ENCODE results near the gene ZBTB20. TPM values are rescaled to one million over a fixed set of nuclear protein-coding genes. Genes with fewer than 3 reads are reported as not detected.

Gene ZBTB20
- total and polyA plus RNA-seq, 2 donors (not counting 1 experiment from before 2014, with no cell fraction given), result 4.0 to 123 TPM

DNA sequence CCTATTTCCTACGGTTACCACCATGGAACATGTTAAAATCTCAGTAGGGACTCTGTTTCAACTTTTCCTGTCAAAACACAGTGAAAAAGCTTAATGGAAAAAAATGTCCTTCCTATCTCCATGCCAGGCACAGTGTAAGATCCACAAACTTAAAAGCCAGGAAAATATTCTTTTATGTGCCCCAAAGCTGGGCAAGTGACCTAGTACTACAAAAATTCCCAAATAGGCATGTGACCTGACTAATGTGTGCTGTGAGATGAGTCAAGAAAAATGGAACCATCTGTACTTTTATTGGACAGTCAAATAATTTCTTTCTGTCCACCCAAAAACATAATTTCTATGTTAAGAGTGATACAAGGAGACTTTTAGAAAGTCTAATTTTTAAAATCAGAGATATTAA lies 406.0 kb downstream of the ZBTB20 start:
- Mint-ChIP-seq H3K4me3 (no peak overlapping the region), H3K9me3 (ENCODE audit: insufficient read depth) (no peaks in the 10 kb centered on the region), H3K27ac (no peak overlapping the region), H3K27me3 (no peaks in the 10 kb centered on the region), H3K4me1 (peaks cover 2% of the 10 kb centered on the region)
- H3K9ac ChIP-seq (ENCODE audit: low read length), result no peak overlapping the region
- intact Hi-C loops (cut with micrococcal nuclease), result no loop called here
- ChIA-PET POLR2A (no interaction called here), CTCF (no interaction called here)
- H3K27me3 ChIP-seq (replicated peaks in 1 of 4; ENCODE audit: control extremely low read depth in 1 of 4, control insufficient read depth in 3 of 4, insufficient read depth in 4 of 4, low read length in 3 of 4), result no peaks in the 10 kb centered on the region
- no peaks in the 10 kb centered on the region for H3K4me1 ChIP-seq (ENCODE audit: control insufficient read depth in 2 of 2, insufficient read depth in 2 of 2, low read length in 2 of 2)
- WGBS (ENCODE audit: insufficient coverage), result 100% methylated on average over 1 of the region's 1 CpG
- H3K4me3 ChIP-seq (ENCODE audit: control extremely low read depth in 1 of 5, extremely low read depth in 1 of 5, insufficient read depth in 1 of 5, low read depth in 2 of 5, low read length in 4 of 5), result no peak overlapping the region
- H3K79me2 ChIP-seq (ENCODE audit: control insufficient read depth, insufficient read depth, low read length), result no peaks in the 10 kb centered on the region
- DNase-seq (no peak), ATAC-seq (ENCODE audit: low read depth) (no peak)
- H3K9me3 ChIP-seq (ENCODE audit: control extremely low read depth in 1 of 3, control insufficient read depth in 2 of 3, insufficient read depth in 1 of 3, low read length in 2 of 3), result no peaks in the 10 kb centered on the region
- no peak for TF ChIP-seq EZH2 (IDR thresholded peaks at IDR 0.05; ENCODE audit: borderline replicate concordance, insufficient read depth, low read depth, low read length, poor library complexity, severe bottlenecking)
- TF ChIP-seq, protein P1, sequence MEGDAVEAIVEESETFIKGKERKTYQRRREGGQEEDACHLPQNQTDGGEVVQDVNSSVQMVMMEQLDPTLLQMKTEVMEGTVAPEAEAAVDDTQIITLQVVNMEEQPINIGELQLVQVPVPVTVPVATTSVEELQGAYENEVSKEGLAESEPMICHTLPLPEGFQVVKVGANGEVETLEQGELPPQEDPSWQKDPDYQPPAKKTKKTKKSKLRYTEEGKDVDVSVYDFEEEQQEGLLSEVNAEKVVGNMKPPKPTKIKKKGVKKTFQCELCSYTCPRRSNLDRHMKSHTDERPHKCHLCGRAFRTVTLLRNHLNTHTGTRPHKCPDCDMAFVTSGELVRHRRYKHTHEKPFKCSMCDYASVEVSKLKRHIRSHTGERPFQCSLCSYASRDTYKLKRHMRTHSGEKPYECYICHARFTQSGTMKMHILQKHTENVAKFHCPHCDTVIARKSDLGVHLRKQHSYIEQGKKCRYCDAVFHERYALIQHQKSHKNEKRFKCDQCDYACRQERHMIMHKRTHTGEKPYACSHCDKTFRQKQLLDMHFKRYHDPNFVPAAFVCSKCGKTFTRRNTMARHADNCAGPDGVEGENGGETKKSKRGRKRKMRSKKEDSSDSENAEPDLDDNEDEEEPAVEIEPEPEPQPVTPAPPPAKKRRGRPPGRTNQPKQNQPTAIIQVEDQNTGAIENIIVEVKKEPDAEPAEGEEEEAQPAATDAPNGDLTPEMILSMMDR (IDR thresholded peaks at IDR 0.05), result no peak
- peaks cover 3% of the 10 kb centered on the region for H4K20me1 ChIP-seq (ENCODE audit: control insufficient read depth, insufficient read depth, low read length, poor library complexity, severe bottlenecking)
- H3K4me2 ChIP-seq (replicated peaks; ENCODE audit: low read depth, low read length, poor library complexity, severe bottlenecking), result no peak overlapping the region
- H3K27ac ChIP-seq (ENCODE audit: low read length in 2 of 2), result no peak overlapping the region
- no peaks in the 10 kb centered on the region for H3K36me3 ChIP-seq (replicated peaks in 1 of 2; ENCODE audit: control extremely low read depth in 1 of 2, control insufficient read depth in 1 of 2, extremely low read depth in 1 of 2, insufficient read depth in 2 of 2, low read length in 1 of 2)
- no peak overlapping the region for H2AFZ ChIP-seq (ENCODE audit: insufficient read depth, low read depth, low read length, poor library complexity, severe bottlenecking)

DNA sequence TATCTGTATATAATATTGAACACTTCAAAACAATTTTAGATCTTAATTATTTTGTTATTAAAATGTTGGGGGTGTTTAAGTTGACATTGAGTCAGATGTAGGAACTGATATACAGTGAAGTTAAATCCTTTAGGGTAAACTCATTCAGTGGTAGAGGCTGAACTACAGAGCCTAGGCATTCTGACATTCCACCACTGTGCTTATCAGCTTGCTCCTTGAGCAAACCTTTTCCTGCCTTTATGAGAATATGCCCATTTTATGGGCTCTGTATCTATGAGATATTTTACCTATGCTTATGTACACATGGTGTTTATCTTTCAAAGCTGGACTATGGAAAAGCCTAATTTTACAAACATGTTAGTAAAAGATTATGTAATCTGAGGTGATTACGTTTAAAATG lies 407.5 kb downstream of the ZBTB20 start:
- ChIA-PET CTCF (no interaction called here), POLR2A (no interaction called here)
- H3K4me3 Mint-ChIP-seq, result no peak overlapping the region
- no peaks in the 10 kb centered on the region for H3K27me3 Mint-ChIP-seq
- H3K4me2 ChIP-seq (replicated peaks; ENCODE audit: low read depth, low read length, poor library complexity, severe bottlenecking), result no peak overlapping the region
- H2AFZ ChIP-seq (ENCODE audit: insufficient read depth, low read depth, low read length, poor library complexity, severe bottlenecking), result no peak overlapping the region
- no peak overlapping the region for H3K27ac ChIP-seq (ENCODE audit: low read length in 2 of 2)
- no peak for TF ChIP-seq EZH2 (IDR thresholded peaks at IDR 0.05; ENCODE audit: borderline replicate concordance, insufficient read depth, low read depth, low read length, poor library complexity, severe bottlenecking)
- TF ChIP-seq, protein P1 (IDR thresholded peaks at IDR 0.05), result no peak
- H3K9me3 ChIP-seq (ENCODE audit: control extremely low read depth in 1 of 3, control insufficient read depth in 2 of 3, insufficient read depth in 1 of 3, low read length in 2 of 3), result no peaks in the 10 kb centered on the region
- H3K4me1 ChIP-seq (ENCODE audit: control insufficient read depth in 2 of 2, insufficient read depth in 2 of 2, low read length in 2 of 2), result no peaks in the 10 kb centered on the region
- intact Hi-C loops (cut with micrococcal nuclease), result no loop called here
- ATAC-seq (ENCODE audit: low read depth) (no peak), DNase-seq (no peak)
- no peak overlapping the region for H3K9ac ChIP-seq (ENCODE audit: low read length)
- no peak overlapping the region for H3K4me3 ChIP-seq (ENCODE audit: control extremely low read depth in 1 of 5, extremely low read depth in 1 of 5, insufficient read depth in 1 of 5, low read depth in 2 of 5, low read length in 4 of 5)
- H3K27ac Mint-ChIP-seq, result no peak overlapping the region
- no peaks in the 10 kb centered on the region for H3K9me3 Mint-ChIP-seq (ENCODE audit: insufficient read depth)
- H3K27me3 ChIP-seq (replicated peaks in 1 of 4; ENCODE audit: control extremely low read depth in 1 of 4, control insufficient read depth in 3 of 4, insufficient read depth in 4 of 4, low read length in 3 of 4), result no peaks in the 10 kb centered on the region
- H3K4me1 Mint-ChIP-seq, result peaks cover 2% of the 10 kb centered on the region
- no peaks in the 10 kb centered on the region for H3K36me3 ChIP-seq (replicated peaks in 1 of 2; ENCODE audit: control extremely low read depth in 1 of 2, control insufficient read depth in 1 of 2, extremely low read depth in 1 of 2, insufficient read depth in 2 of 2, low read length in 1 of 2)
- H3K79me2 ChIP-seq (ENCODE audit: control insufficient read depth, insufficient read depth, low read length), result no peaks in the 10 kb centered on the region
- no peaks in the 10 kb centered on the region for H4K20me1 ChIP-seq (ENCODE audit: control insufficient read depth, insufficient read depth, low read length, poor library complexity, severe bottlenecking)
- WGBS (ENCODE audit: insufficient coverage), result no CpG with 5 or more reads among the region's 1 CpG

Data from B cell (primary cell).